GM19099 (cell line): ENCODE measurements around the gene LMOD3.

Experiments used
- POLR2A ChIP-seq: IDR thresholded peaks from 3 replicates; pipeline ENCODE4 v1.6.1; 2011; ENCODE audit warnings: low read depth; ENCODE audit not compliant: insufficient read length; ENCODE audit errors: extremely low read depth

The LMOD3 gene

DNA sequence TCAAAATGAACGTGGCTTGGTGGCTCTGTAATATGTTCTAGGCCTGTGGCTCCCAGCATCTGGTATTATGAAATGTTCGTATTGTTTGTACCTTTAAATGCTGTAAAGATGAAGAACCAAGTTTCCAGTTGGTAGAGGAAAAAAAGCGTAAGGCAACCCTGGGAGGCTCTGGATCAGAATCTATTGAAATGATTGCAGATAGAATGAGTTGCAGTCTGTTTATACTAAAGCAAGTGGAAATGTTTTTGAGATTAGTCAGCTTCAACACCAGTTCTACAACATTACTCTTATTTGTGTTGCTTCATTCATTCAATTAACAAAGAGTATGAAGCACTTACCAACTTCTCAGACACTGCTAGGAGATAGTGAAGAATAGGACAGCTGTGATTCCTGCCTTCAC lies 32.4 kb downstream of the LMOD3 start:
- no peak for TF ChIP-seq POLR2A

DNA sequence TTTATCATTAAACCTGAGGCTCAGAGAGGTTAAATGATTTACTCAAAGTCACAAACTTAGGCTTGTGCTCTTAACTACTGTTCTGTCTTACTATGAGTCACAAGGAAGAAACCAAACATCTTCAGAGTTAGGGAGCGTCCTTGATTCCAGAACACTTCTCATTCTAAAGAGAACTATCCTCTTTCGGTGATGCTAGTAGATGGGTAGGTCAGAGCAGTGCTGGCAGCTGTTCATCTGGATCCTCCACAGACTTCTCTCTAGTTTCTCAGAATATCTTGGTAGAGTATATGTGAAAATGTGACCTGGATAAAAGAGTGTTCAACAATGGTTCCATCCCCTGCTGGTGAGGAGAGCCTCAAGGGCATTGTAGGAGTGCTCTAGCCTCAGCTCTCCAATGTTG lies 34.3 kb downstream of the LMOD3 start:
- TF ChIP-seq POLR2A, result no peak

DNA sequence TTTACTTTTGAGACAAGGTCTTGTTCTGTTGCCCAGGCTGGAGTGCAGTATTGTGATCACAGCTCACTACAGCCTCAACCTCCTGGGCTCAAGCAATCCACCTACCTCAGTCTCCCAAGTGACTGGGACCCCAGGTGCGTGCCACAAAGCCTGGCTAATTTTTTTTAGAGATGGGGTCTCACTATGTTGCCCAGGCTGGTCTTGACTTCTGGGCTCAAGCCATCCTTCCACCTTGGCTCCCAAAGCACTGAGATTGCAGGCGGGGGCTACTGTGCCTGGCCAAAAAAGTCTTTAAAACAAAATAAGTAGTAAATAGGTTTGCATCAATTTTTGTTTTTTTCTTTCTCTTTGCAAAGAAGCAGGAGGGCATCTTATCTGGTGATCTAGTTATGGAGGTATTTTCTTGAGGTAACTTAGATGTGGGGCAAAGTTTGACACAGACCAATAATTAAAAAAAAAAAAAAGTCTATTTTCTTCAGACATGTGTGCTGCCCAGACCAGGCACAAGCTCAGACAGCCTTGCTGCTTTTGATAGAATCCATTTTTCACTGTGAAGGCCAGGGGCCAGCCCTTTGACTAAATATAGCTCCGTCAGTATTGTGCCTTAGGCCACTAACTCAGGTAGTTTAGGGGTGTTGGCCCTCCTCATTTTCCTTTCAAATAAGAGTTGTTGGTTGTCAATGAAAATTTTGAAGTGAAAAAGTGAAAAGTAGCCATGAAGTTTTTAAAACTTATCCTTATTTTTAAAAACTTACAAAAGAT lies 35.2 kb downstream of the LMOD3 start:
- TF ChIP-seq POLR2A, result no peak

DNA sequence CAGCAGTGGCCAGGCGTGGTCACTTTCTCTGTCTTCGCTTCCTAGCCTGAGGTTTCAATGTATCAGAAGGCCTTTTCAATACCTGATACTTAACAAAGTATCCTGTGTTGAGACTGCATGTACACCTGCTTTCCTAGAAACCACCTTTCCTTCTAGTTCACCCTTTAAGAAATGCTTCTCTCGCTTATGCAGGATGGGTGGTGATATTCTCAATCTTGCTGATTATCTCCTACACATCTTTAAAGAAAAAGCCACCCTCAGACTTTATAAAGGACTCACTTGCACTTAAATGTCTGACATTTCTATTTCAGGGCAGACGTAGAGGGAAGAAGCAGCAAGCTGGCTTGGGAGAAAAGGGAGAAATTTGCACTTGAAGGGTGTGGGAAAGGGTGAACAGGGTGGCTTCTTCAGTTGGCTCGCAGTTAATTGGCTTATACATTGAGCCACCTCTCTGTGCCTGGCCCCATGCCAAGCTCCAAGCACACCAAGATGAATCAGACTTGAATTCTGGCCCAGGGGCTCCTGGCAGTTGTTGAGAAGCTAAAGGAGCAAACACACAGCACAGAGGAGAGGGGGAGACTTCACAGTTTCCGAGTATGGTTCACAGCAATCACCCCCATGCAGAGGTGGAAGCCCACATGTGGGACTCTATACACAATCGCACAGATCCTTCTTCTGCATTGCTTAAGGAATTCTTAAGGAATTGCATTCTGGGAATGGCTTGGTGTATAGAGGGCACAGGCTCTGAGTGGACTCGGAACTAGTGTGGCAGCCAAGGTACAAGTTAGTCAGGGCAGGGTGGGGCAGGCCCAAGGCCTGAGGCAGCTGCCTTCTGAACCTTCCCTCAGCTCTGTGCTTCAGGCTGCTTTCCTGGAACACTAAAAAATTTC lies 36.3 kb downstream of the LMOD3 start:
- TF ChIP-seq POLR2A, result no peak

DNA sequence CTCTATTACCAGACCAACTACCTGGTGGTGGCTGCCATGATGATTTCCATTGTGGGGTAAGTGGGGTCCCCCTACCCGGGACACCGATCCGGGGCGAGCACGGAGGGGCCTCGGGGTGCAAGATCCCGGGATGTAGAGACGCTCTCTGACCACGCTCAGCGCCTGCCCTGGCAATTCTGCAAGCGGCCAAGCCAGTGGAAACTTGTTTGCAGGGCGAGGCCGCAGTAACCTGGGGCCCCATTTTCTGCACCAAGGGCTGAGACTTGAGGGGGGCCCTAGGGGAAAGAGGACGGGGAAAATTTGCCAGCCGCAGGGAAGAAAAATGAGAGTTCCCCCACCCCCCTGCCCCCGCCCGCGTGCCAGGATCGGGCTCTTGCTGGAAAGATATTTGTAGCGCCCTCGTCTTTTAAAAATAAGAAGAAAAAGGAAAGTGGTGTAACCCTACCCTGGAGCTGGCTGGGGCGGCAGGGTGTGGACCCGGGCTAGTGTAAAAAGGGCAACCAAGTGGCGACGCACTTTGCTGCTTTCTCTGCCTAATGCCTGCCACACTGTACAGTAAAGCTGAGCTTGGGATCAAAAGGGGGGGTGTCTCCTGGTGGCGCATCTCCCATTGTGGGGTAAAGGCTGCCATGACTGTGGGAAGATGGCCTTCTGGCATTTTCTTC lies 37.1 kb downstream of the LMOD3 start:
- TF ChIP-seq POLR2A, result no peak

DNA sequence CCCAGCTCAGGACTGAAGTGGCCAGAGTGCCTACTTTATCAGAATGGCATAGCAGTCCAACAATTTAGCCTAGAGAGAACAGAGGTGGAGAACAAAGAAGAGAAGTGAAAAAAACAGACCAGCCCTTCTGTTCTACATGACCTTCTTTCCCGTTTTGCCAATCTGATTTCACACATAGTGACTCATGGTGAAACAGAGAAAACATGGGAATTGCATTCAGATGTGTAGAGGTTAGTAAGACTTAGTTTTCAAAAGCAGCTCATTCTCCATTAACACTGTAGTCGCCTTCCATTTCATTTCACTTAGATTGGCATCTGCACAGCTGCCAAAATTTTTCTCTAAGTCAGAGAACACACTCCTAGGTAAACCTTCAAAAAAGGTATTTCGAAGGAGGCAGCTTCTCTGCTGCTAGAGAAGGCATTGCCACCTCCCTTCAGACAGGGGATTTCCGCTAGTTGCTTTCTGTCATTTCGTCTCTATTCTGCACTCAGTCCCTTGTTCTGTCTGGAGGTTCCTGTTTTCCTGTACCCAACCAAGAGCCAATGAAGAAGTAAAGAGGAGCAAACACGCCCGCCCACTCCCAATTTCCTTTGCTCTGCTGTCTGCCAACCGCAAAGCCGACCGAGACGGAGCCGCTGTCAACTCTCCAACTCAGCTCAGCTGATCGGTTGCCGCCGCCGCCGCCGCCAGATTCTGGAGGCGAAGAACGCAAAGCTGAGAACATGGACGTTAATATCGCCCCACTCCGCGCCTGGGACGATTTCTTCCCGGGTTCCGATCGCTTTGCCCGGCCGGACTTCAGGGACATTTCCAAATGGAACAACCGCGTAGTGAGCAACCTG lies 37.8 kb downstream of the LMOD3 start, which contains the start of gene ARL6IP5:
Gene ARL6IP5, plus strand, starts transcription at position 612 of the 842 bp plus-strand sequence. Its CDS starts 111 bp downstream, at position 723.
- TF ChIP-seq POLR2A, result peak; percentile 42

DNA sequence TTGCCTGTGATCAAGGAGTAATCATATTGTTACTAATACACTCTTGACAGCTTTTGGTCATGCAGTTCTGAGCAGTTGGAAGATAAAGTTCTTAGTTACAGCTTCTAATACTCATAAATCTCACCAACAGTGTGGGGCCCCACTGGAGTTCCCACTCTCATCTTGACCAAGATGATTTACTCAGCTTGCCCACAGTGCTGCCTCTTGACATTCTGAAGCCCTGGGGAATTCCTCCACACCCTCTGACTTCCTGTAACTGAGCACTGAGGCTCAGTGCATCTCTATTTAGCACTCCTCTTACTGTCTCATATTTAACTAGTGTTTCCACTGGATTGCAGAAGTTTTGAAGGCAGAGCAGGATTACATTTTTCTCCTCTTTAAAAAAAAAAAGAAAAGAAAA lies 39.6 kb downstream of the LMOD3 start:
- TF ChIP-seq POLR2A, result peak; percentile 40

DNA sequence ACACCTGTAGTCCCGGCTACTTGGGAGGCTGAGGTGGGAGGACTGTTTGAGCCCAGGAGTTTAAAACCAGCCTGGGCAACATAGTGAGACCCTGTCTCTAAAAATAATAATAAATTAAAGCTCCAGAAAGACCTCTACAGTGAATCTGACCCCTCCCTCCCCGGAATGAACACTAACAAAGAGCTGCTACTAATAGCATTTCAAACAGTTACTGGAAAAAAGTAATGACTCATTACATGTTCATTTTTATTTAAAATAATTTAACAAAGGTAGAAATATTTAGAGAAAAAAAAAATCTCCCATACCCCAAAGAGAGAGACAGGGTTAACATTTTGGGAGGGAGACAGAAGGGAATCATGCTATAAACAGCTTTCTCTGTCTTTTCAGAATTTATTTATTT lies 40.0 kb downstream of the LMOD3 start:
- TF ChIP-seq POLR2A, result no peak

DNA sequence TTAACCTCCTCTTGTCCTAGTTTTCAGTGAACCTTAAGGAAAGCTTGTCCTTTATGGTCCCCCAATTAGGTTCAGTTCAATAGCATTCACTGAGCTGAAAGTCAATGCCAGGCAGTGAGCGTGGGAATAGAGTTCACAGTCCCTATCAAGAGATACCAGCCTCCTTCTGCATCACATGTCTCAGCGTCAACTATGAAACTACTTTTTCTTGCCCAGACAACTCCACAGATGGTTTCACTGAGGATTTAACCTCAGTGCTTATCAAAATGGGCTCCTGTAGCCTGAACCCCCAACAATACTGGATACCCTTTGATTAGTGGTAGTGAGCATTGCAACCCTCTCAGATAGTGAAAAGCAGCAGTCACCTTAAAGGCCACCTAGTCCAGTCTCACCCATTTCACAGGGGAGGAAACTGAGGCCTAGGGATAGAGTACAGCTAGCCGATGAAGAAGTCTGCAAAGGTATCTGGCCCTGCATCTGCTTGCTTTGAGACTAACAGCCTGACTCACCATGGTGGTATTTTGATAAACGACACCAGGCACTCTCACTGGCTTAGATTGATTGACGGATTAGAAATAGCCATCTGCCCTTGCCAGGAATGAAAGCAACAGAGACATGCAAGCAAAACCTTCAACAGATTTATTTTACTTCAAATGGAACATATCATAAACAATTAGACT lies 40.7 kb downstream of the LMOD3 start:
- TF ChIP-seq POLR2A, result no peak

DNA sequence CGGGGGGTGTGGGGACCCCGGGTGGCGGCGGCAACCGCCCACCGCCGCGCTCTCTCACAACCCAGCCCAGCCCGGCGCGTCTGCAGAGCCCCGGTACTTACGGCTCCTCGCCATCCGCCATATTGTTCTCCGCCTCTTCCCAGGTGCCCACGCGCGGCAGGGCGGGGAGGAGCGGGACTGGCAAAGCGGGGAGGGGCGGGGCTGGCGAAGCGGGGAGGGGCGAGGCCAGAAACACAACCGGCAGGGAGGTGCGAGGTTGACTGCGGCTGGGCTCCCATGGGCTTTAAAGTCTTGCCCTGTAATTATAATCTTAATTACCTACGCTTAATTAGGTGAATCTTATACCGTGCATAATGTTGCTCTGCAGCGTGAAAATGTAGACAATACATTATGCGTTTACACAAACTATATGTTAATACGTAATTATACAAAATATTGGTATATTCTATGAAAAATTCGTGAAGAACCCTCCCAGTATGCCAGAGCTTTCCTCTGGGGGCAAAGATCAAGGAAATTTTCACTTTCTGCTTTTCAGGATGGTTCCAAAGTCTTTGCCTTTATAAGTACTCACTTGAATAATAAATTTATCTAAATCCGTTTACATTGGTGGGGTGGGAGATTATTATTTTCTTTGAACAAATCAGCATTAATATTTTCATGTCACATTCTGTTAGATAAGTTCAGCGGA lies 42.0 kb downstream of the LMOD3 start, which contains the start of gene UBA3:
Gene UBA3, minus strand, starts transcription at position 133 of the 688 bp plus-strand sequence. Its CDS starts 12 bp downstream, at position 121.
- peak; percentile 89 for TF ChIP-seq POLR2A

DNA sequence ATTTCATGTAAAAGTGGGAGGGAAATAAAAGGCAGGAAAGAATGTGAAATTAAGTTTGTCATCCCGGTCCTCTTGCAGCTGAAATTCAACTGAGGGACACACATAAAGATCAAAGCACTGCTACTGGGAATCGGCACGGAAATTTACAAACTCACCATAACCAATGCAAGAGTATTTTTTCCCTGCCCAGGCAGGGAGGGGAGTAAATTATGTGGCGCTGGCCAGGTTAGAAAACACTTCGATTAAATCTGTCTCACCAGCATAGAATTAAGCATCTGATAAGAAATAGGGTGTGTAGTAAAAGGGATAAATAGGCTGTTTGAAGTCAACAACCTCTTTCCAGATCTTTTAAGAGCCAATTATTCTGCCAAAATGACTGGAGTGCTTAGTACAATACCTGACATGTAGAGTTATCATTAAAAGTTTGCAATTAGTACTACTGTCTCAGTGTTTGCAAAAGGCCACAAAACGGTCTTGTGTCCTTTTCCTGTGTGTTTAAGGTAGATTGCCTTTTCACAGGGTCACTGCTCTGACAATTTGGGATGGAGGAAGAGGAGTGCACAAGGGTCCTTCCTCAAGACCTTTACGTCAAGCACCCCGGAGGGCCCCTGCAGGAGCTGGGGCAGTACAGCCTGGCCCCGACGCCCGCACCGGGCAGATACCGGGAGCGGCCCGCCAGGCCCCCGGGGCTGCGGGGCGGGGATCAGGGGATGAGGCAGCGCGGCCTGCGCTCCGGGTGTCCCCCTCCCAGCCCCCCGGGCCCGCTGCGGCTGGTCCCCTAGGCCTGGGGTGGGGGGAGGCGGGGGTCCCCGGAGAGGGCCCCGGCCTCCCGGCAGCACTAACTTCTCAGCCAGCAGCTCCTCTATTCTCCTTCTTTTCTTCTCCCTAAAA lies 42.9 kb downstream of the LMOD3 start:
- TF ChIP-seq POLR2A, result no peak

DNA sequence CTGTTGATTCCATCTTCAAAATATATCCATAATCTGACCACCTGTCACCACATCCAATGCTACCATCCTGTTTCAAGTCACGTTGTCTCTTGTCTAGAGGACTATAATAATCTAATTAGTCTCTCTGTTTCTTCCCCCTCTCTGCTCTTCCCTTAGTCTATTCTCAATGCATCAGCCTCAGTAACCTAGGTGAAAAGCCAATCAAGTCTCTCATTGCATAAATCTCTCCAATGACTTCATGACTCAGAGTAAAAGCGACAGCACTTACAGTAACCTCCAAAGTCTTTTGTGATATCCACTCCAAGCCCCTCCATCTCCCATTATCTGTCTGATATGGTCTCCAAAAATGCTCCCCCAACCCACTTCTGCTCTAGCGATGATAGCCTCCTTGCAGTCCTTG lies 49.5 kb downstream of the LMOD3 start:
- TF ChIP-seq POLR2A, result no peak

DNA sequence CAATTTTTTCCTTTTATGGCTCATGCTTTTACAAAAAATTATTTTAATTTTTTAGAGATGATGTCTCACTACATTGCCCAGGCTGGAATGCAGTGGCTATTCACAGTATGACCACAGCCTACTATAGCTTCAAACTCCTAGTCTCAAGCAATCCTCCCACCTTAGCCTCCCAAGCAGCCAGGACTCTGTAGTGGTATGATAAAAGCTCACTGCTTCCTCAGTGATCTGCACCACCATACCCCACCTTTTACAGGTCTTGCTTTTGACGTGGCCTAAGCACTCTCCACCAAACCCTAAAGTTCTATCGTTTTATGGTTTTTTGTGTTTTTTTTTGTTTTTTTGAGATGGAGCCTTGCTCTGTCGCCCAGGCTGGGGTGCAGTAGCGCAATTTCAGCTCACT lies 56.3 kb downstream of the LMOD3 start:
- TF ChIP-seq POLR2A, result no peak
